HG02798 (cell line): ENCODE results near the gene ODAD4.
A peak's percentile ranks its signal among the peaks of the same experiment; 100 is the strongest.
"Not testable (repeated sequence)": the region's sequence is repeated elsewhere in the genome, so short reads cannot be mapped to it uniquely, and the experiment has no call there.

Experiments used
- ATAC-seq: cut with Tn5 transposase; IDR thresholded peaks from one replicate; pipeline ENCODE4 v1.9.1; 2021; ENCODE audit warnings: mild to moderate bottlenecking; ENCODE audit not compliant: unreplicated experiment, poor library complexity

The ODAD4 gene

DNA sequence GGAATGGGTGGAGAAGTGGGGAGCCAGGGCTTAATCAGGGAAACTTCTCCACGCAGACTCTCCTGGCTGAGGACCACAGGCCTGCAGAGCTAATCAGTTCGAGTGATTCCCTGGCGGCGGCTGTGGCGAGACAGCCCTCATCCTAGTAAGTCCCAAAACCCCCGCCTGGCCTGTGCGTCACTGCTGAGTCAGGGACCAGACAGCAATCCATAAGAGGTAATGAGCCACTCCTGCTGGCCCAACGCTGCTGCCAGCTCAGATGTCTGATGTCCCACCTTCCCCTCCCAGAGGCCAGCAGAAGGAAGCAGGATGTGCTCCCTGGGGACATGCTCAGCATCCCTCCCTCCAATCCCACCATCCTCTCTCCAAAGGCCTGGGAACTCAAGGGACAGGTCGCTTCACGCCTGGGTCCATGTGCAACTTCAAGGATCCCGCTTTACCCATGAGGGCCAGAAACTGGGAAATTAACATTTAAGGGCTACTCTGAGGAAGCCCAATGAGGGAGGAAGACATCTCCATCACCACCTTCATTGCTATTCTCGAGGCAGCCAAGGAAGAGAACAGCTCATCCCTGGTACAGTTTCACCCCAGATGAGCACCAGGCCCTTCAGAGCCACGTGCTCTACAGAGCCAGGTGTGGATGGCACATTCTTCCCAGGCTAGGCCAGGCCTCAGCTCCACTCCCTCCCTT is 19.6 kb upstream of the ODAD4 start:
- ATAC-seq = no peak

DNA sequence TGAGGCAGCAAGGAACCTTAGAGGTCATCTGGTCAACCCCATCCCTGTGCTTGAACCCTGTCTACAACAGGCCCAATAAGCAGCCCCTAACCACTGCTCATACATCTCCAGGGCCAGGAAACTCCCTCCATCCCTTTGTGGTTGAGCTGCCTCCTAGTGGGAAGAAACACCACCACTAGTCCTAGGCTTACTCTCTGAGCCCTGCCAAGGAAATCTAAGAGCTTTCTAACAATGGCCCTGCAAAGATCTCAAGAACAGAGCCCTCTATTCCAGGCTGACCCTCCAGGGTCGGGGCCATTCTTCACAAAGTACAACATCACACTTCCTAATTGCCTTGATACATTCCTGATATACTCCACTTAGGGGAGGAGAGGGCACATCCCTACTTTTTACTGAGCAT is 17.5 kb upstream of the ODAD4 start:
- no peak for ATAC-seq

DNA sequence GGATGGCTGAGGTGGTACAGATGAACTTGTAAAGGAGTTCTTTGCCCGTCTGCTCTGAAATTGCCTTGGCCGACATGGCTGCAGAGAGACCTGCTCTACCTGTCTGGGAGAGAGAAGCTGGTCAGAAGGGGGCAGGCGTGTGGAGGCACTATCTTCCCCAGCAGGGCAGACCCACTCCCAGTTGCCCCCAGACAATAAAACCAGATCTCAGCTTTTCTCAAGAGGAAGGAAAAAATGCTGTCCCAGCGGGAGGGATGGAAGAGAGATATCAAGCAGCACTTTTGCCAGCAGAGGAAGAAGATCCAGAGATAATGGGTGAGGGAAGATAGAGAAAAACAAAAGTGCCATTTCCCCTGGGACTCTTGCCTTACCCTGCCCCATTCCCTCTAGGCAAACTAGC is 16.6 kb upstream of the ODAD4 start:
- no peak for ATAC-seq

DNA sequence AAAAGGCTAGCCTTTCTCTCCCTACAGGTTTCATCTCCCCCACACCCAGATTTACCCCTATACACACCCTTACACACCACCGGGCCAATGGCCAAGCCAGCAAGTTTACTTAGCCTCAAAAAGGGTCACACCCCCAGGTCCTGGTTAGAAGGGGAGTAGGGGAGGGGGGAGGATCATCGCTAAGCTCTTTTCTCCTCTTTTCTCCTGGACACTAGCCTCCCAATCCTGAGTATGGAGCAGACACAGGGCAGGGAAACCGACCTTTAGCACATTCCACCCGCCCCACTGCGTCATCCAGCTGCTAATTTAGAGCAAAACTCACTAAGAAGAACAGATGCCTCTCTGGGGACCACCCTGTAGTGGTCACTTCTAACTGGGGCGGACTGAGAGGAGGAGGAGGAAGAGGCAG is 16.1 kb upstream of the ODAD4 start:
- ATAC-seq = no peak

DNA sequence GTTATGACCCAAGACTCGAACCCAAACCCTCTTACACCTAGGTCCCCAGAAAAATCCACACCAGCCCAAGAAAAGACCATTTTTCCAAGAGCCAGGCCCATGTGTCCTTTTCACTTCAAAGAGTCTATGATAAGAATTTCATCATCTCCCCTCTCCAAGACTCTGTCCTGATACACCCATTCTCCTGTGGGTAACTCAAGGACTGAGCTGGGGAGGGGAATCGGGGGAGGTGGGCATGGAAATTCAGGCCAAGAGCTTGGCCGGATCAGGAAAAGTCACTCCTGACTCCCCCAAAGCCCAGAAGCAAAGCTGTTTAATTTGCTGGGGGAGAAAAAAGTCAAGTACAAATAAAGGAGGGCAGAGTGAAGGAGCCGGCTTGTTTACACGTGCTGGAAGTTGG is 15.4 kb upstream of the ODAD4 start:
- ATAC-seq = no peak

DNA sequence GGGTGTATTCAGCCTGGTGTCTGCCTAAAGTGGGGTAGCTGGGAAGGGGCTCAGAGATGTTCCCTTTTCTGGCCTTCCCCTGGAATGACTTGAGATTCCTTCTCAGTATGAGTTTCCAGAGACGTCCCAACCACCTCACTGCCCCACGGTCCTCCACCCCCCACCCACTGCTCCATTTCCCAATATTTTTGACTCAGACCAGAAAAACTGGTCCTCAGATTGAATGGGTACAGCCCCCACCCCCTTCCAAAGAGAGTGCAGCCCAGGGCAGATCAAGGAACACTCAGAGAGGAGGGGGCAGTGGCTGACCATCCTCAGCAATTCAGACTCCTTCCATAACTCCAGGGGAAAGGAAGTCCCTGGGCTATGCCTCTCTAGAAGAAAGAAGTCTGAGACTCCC is 14.9 kb upstream of the ODAD4 start:
- no peak for ATAC-seq

DNA sequence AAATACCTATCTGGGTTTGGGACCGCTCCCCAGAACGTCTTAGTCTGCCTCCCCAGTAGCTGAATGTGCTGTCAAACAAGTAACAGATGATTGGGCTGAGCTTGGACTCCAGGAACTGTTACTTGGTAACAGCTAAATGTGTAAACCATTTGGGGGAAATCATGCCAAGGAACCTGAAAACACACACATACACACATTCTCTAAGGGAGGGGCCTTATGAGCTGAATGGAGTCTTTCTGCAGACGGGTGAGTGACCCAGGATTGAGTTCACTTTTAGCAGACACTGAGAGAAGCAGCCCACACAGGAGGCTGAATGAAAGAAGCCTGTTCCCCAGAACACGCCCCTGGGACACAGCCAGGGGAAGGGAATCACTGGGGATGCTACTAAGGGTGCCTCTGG is 13.2 kb upstream of the ODAD4 start:
- ATAC-seq = no peak

DNA sequence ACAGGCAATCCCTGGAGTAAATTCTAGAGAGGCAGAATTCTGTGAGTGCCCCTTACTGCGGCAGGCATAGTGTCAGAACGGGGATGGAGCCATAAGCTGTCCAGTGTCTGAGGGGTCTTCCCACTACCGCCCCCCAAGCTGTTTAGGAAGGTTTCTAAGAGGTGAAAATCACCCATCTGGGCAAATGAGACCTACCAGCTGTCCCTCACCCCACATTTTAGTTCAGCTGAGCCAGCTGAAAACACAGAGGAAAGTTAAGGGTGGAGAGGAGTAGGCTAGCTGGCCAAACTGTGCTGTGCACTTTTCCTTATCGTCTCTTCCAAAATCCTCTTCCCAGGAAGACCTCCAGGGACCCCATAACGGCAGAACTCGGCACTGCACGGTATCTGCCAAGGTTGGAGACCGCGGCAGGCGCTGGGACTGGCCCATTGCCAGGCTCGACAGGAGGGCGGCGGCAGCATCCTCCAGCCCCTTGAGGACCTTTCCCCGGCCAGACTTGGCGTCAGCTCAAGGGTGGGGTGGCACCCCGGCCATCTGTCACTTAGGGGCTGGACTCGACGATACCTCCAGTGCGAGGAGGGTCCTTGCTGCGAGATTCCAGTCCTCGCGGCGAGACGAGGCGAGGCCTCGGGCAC is 12.6 kb upstream of the ODAD4 start:
- no peak for ATAC-seq

DNA sequence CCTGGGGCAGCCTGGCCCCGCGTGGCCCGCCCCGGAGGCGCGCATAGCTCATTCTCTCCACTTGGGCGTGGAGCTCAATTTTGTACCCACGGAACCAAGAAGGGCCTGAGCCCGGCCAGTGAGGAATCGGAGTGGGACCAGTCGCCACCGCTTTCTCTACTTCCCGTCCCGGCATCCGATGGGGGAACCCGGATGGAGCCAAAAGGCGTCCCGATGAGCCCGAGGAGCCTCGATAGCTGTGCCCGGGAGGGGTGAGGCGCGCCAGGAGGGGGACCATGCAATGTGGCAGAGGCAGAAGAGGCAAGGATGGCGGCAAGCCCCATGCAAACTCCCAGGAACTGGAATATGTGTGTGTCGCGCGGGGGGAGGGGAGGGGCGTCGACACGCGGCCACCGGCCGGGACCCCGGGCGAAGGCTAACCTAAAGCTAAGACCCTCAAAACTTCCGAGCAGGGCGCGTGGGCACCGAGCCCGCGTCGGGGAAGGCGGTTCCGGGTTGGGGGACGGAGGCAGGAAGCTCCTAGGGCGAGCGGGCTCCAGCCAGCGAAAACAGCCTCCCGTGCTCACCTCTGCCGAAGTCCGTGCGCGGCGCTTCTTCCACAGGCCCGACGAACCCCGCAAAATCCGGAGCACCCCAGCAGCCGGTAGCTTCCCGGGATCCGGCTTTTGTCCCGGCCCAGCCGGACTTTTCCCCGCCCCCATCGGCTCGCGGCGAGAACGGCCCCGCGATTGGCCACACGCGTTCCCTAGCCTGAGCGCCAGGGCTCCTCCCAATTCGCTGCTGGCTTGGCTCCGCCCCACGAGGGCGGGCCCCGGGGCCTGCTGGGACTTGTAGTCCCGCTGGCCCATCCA is 11.9 kb upstream of the ODAD4 start, which contains the start of gene ACLY:
TSS of gene ACLY (minus strand) at position 638 of the 851 bp plus-strand sequence. CDS start 5,078 bp downstream, outside the sequence.
- peak; percentile 97 for ATAC-seq

DNA sequence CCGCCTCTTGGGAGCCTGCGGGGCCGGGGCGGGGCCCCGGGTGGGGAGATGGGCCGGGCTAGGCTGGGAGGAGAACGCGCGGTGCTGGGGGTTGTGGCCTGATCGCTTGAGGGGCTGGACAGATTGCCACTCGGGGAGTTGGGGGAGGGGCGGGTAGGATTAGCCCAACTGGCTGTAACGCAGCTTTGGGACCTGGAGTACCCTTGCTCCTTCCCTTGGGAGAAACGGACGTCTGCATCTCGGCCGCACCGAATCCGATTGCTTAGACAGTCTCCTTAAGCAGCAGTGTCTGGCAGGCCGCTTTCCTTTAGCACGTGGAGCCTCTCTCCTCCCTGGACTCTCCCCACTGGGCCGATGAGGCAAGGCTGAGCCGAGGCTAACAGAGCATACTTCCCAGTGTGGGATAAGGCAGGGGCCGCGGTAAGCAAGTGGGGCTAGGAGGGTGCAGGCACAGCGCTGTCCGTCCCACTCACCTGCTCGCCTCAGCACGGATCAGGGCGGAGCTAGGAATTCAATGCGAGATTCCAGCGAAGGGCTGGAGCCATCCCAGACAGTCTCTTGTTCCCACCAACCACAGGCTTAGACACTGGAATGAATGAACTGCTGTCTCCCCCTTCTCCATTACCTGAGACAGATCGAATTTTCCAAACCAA is 11.1 kb upstream of the ODAD4 start:
- no peak for ATAC-seq

DNA sequence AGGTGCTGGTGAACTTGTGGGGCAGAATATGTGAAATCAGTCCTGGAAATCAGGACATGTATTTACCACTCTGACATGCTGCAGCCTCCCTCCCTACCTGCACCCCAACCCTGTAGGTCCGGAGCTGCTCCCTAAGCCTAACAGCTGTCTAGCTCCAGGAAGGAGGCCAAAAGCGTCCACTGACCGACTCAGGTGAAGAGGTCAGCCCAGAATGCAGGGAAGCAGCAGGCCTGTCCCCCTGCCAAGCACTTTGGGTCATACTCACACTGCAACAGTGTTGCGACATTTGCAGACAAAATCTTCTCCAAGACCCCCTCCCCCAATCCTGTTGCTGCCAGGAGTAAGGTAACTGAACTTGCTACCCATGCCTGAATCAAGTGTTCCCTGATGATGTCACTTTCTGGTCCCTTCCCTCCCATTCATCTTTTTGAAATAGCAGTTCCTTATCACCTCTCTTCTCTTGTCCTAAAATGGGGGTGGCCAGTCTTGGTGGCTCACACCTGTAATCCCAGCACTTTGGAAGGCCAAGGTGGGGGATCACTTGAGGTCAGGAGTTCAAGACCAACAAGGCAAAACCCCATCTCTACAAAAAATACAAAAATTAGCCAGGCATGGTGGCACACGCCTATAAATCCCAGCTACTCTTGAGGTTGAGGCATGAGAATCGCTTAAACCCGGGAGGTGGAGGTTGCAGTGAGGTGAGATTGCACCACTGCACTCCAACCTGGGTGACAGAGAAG is 10.4 kb upstream of the ODAD4 start:
- ATAC-seq = no peak

DNA sequence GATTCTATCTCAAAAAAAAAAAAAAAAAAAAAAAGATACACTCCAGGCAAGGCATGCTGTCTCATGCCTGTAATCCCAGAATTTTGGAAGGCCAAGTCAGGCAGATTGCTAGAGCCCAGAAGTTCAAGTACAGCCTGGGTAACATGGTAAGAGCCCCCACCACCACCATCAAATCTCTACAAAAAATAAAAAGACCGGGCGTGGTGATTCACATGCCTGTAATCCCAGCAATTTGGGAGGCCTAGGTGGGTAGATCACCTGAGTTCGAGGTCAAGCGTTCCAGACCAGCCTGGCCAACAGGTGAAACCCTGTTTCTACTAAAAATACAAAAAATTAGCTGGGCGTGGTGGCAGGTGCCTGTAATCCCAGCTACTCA is 9.8 kb upstream of the ODAD4 start:
- ATAC-seq = no peak

DNA sequence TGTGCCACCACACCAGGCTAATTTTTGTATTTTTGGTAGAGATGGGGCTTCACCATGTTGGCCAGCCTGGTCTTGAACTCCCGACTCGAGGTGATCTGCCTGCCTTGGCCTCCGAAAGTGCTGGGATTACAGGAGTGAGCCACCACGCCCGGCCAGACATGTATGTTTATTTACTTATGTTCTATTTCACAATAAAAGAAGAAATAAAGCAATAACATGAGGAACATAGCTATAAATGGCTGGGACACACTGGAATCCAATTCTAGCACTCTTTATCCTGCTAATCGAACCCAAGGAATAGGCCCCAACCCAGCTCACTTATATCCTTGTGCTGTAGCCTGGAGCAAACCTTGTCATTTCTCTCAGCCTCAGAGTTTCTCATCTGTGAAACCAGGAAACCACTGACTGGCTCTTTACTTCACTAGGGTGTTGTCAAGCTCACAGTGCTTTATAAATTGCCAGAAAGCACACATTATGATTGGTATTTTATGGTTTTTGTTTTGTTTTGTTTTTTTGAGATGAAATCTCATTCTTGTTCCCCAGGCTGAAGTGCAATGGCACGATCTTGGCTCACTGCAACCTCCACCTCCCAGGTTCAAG is 4.3 kb upstream of the ODAD4 start:
- no peak for ATAC-seq

DNA sequence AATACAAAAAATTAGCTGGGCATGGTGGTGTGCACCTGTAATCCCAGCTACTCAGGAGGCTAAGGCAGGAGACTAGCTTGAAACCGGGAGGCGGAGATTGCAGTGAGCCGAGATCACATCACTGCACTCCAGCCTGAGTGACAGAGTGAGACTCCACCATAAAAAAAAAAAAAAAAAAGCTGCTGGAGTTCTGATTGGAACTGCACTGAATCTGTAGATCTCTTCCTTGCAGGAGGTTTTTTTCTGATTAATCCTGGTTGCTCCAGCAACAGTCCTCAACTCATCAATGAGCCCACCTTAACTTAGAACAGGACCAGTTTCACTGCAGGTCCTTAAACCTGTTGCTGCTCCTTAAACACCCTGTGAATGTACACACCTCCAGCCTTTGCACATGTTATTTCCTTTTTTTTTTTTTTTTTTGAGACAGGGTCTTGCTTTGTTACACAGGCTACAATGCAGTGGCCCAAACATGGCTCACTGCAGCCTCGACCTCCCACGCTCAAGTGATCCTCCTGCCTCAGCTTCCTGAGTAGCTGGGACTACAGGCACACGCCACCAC is 1.6 kb upstream of the ODAD4 start:
- ATAC-seq = no peak

DNA sequence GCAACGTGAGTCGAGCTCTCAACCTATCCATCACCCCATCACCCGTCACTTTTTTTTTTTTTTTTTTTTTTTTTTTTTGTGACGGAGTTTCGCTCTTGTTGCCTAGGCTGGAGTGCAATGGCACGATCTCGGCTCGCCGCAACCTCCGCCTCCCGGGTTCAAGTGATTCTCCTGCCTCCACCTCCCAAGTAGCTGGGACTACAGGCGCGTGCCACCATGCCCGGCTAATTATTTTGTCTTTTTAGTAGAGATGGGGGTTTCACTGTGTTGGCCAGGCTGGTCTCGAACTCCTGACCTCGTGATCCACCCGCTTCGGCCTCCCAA is 378 bp downstream of the ODAD4 start:
- not testable (repeated sequence) for ATAC-seq

DNA sequence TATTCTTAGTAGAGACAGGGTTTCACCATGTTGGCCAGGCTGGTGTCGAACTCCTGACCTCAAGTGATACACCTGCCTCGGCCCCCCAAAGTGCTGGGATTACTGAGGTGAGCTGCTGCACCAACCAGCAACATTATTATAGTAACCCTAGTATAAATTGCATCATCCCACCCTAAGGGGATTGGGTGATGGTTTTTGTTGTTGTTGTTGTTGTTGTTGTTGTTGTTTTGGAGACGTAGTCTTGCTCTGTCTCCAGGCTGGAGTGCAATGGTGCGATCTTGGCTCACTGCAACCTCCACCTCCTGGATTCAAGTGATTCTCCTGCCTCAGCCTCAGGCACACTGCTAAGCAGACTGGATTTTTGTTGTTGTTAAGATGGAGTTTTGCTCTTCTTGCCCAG is 1.3 kb downstream of the ODAD4 start:
- ATAC-seq = not testable (repeated sequence)

DNA sequence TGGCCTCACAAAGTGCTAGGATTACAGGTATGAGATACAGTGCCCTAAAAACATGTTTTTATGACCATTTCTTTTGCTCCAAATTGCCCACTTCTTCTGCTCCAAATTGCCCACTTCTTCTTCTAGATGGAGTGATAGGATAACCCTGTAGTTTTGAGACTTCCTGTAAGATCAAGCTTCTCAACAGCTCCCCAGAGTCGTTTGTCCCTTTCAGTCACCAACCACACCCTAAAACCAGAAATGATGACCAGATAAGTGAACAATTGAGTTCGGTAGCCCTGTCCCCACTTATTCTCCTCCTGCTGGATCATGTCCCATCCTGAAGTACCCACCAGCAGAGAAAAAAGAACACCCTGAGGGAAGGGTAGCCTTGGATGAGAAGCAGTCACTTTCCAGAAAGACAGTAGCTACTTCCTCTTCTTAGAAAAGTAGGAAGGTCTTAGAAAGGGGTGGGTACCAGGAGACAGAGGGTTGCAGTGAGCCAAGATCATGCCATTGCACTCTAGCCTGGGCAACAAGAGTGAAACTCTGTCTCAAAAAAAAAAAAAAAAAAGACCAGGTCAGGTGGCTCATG is 2.5 kb downstream of the ODAD4 start:
- ATAC-seq = no peak

DNA sequence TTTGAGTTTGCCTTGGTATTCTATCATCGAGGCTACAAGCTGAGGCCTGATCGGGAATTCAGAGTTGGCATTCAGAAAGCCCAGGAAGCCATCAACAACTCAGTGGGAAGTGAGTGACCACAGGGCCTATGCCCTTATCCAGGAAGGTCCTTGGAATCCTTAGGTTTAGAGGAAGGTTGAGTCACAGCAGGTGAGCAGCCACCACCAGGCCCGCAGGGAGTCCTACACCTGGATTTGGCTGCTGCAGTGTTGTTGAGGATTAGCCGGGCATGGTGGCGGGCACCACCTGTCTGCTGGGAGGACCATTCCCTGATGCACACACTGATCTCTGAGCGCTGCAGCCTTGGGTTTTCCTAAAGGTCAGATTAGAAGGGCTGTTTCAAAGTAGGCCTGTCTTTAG is 5.2 kb downstream of the ODAD4 start:
- ATAC-seq = no peak
